Panc1 (cell line): ENCODE results near the gene KANK4. TPM values are rescaled to one million over a fixed set of nuclear protein-coding genes. Genes with fewer than 3 reads are reported as not detected.

ENCODE experiments used
- ATAC-seq: fragments of 200-7000 bp; cut with Tn5 transposase; 2 replicates; pipeline ENCODE4 v1.9.1; 2020; ENCODE audit warnings: mild to moderate bottlenecking, moderate library complexity
- BruUV-seq: library from RNA; stranded (reverse); fragments of 400-500 nt; replicated peaks from 2 replicates; lab custom pipeline; 2021; lab: Mats Ljungman, UMichigan
- CTCF ChIA-PET: fragments of 300-600 bp; sonication (Branson Sonifier 250); formaldehyde crosslinking; loops from one replicate; lab custom pipeline; 2022; ENCODE audit warnings: antibody characterized with exemption; lab: Charles Lee
- POLR2A ChIA-PET: fragments of 300-600 bp; sonication (Branson Sonifier 250); formaldehyde crosslinking; loops from one replicate; lab custom pipeline; 2022; ENCODE audit warnings: antibody characterized with exemption; lab: Charles Lee
- DNase-seq: peaks from one replicate; pipeline ENCODE4 v3.0.0-alpha.2; 2010; ENCODE audit warnings: low read depth, low spot score
- H3K27ac ChIP-seq: 2 replicates; pipeline ENCODE4 v1.5.1; 2011; ENCODE audit warnings: mild to moderate bottlenecking, low read length, inconsistent platforms
- H3K27me3 ChIP-seq: fragments of 200-500 bp; sonication (Bioruptor generic); 2 replicates; pipeline ENCODE4 v1.6.0; 2014; ENCODE audit warnings: low read length, inconsistent platforms; ENCODE audit not compliant: control insufficient read depth, insufficient read depth
- H3K36me3 ChIP-seq: fragments of 200-500 bp; sonication (Bioruptor generic); 2 replicates; pipeline ENCODE4 v1.5.1; 2014; ENCODE audit warnings: inconsistent platforms, mild to moderate bottlenecking, low read length, moderate library complexity; ENCODE audit not compliant: control insufficient read depth, insufficient read depth
- H3K4me1 ChIP-seq: 2 replicates; pipeline ENCODE4 v1.5.1; 2011; ENCODE audit warnings: inconsistent platforms, mild to moderate bottlenecking, low read length, moderate library complexity; ENCODE audit not compliant: control insufficient read depth, insufficient read depth
- H3K4me3 ChIP-seq, 2 experiments: 2 replicates each; pipeline ENCODE4 v1.5.1; 2011 to 2012; ENCODE audit warnings: low read depth in 2 of 2, low read length in 2 of 2, mild to moderate bottlenecking in 2 of 2, inconsistent platforms in 1 of 2, moderate library complexity in 1 of 2
- H3K9me3 ChIP-seq: fragments of 200-500 bp; sonication (Bioruptor generic); 2 replicates; pipeline ENCODE4 v1.5.1; 2014; ENCODE audit warnings: low read depth, mild to moderate bottlenecking, inconsistent platforms, low read length, moderate library complexity; ENCODE audit not compliant: control insufficient read depth, insufficient read depth
- CTCF ChIP-seq: fragments of 450-650 bp; IDR thresholded peaks from 2 replicates; pipeline ENCODE4 v1.5.1; 2017; ENCODE audit warnings: mild to moderate bottlenecking
- POLR2AphosphoS5 ChIP-seq: IDR thresholded peaks from 2 replicates; pipeline ENCODE4 v1.6.1; 2012; ENCODE audit warnings: mild to moderate bottlenecking, low read depth, low read length, moderate library complexity
- REST ChIP-seq, 2 experiments: IDR thresholded peaks; 2 replicates each; pipeline ENCODE4 v1.6.1; 2011 to 2012; ENCODE audit warnings: low read depth in 2 of 2, control low read depth in 1 of 2, low read length in 1 of 2, mild to moderate bottlenecking in 1 of 2, moderate library complexity in 1 of 2; ENCODE audit not compliant: insufficient read depth in 1 of 2
- SIN3A ChIP-seq: IDR thresholded peaks from 2 replicates; pipeline ENCODE4 v1.6.1; 2012; ENCODE audit warnings: low read depth, mild to moderate bottlenecking, low read length, moderate library complexity, borderline replicate concordance; ENCODE audit not compliant: insufficient read depth
- TCF7L2 ChIP-seq: IDR thresholded peaks from 2 replicates; pipeline ENCODE4 v1.6.1; 2011; ENCODE audit warnings: mild to moderate bottlenecking, low read depth, low read length, inconsistent platforms
- in situ Hi-C: cut with HindIII; loops from 2 replicates; pipeline ENCODE4 v1.10.0; 2016; ENCODE audit warnings: low sequenced_read_pairs, low pct_unique_long_range_greater_than_20kb
- intact Hi-C: fragments of 100-400 bp; cut with micrococcal nuclease; formaldehyde crosslinking; loops from one replicate; pipeline ENCODE4 v1.10.0; 2022; ENCODE audit not compliant: unreplicated experiment
- total RNA-seq: library from RNA; stranded (reverse); gene quantifications from one replicate; pipeline ENCODE4 v1.2.1, GENCODE V29; 2021; ENCODE audit not compliant: unreplicated experiment

KANK4 gene
- total RNA-seq, 1 experiment from 2014 or later = 0.18 TPM

- ChIA-PET POLR2A (no interaction called here), CTCF (no interaction called here)
- DNase-seq (no peak), ATAC-seq (no peak)
- Histone ChIP-seq H3K27me3 (no peaks in the 10 kb centered on the region), H3K9me3 (no peaks in the 10 kb centered on the region), H3K36me3 (no peaks in the 10 kb centered on the region), H3K4me1 (no peaks in the 10 kb centered on the region), H3K27ac (no peak overlapping the region), H3K4me3 (no peak overlapping the region)
- BruUV-seq = no TSS peak
- intact Hi-C loops = no loop called here
- in situ Hi-C loops = no loop called here
- TF ChIP-seq REST (IDR thresholded peaks at IDR 0.05; ENCODE audit: insufficient read depth in 1 of 2, low read depth in 2 of 2, low read length in 1 of 2) (no peak), SIN3A (no peak), TCF7L2 (no peak), POLR2AphosphoS5 (no peak), CTCF (no peak)
Measured at GRCh38 chr1:62230718-62231117, 88.5 kb downstream of the KANK4 start.

- H3K4me3 ChIP-seq = no peak overlapping the region
- POLR2A ChIA-PET = no interaction called here
- CTCF ChIA-PET = no interaction called here
- BruUV-seq = no TSS peak
- TF ChIP-seq TCF7L2 (no peak), POLR2AphosphoS5 (no peak), CTCF (no peak), REST (IDR thresholded peaks at IDR 0.05; ENCODE audit: insufficient read depth in 1 of 2, low read depth in 2 of 2, low read length in 1 of 2) (no peak), SIN3A (no peak)
- no peaks in the 10 kb centered on the region for H3K36me3 ChIP-seq
- H3K27ac ChIP-seq = no peak overlapping the region
- ATAC-seq = peak; percentile 44
- intact Hi-C loops (no loop called here), in situ Hi-C loops (no loop called here)
- no peak for DNase-seq
- no peaks in the 10 kb centered on the region for H3K9me3 ChIP-seq
- H3K27me3 ChIP-seq = no peaks in the 10 kb centered on the region
- no peaks in the 10 kb centered on the region for H3K4me1 ChIP-seq
Measured at GRCh38 chr1:62229932-62230331, 89.3 kb downstream of the KANK4 start.
